ENCODE results near the gene NDUFS8. TPM values are rescaled to one million over a fixed set of nuclear protein-coding genes. Genes with fewer than 3 reads are reported as not detected.

Gene NDUFS8
- total RNA-seq, 1 donor from 2014 or later = 168 TPM

- H3K4me3 Mint-ChIP-seq = no peak overlapping the region
- no peaks in the 10 kb centered on the region for H3K27me3 Mint-ChIP-seq
- no peak for DNase-seq (ENCODE audit: extremely low spot score, unreplicated experiment)
- H3K4me1 Mint-ChIP-seq (ENCODE audit: unreplicated experiment) = peaks cover 7% of the 10 kb centered on the region
- H3K9me3 Mint-ChIP-seq = no peaks in the 10 kb centered on the region
- H3K27ac Mint-ChIP-seq = no peak overlapping the region
- TF ChIP-seq, protein P1, sequence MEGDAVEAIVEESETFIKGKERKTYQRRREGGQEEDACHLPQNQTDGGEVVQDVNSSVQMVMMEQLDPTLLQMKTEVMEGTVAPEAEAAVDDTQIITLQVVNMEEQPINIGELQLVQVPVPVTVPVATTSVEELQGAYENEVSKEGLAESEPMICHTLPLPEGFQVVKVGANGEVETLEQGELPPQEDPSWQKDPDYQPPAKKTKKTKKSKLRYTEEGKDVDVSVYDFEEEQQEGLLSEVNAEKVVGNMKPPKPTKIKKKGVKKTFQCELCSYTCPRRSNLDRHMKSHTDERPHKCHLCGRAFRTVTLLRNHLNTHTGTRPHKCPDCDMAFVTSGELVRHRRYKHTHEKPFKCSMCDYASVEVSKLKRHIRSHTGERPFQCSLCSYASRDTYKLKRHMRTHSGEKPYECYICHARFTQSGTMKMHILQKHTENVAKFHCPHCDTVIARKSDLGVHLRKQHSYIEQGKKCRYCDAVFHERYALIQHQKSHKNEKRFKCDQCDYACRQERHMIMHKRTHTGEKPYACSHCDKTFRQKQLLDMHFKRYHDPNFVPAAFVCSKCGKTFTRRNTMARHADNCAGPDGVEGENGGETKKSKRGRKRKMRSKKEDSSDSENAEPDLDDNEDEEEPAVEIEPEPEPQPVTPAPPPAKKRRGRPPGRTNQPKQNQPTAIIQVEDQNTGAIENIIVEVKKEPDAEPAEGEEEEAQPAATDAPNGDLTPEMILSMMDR (conservative IDR thresholded peaks at IDR 0.05) = no peak
- no peaks in the 10 kb centered on the region for H3K36me3 Mint-ChIP-seq
Measured at GRCh38 chr11:68042219-68043028, 11.9 kb downstream of the NDUFS8 start.

- H3K4me3 Mint-ChIP-seq = no peak overlapping the region
- H3K36me3 Mint-ChIP-seq = no peaks in the 10 kb centered on the region
- no peaks in the 10 kb centered on the region for H3K9me3 Mint-ChIP-seq
- H3K27ac Mint-ChIP-seq = no peak overlapping the region
- no peaks in the 10 kb centered on the region for H3K27me3 Mint-ChIP-seq
- DNase-seq (ENCODE audit: extremely low spot score, unreplicated experiment) = no peak
- TF ChIP-seq, protein P1 (conservative IDR thresholded peaks at IDR 0.05) = no peak
- peaks cover 7% of the 10 kb centered on the region for H3K4me1 Mint-ChIP-seq (ENCODE audit: unreplicated experiment)
Measured at GRCh38 chr11:68043029-68043348, 12.5 kb downstream of the NDUFS8 start.

GRCh38 chr11:68043349-68044144 is 13.1 kb downstream of the NDUFS8 start:
- no peak overlapping the region for H3K4me3 Mint-ChIP-seq
- H3K36me3 Mint-ChIP-seq = no peaks in the 10 kb centered on the region
- H3K4me1 Mint-ChIP-seq (ENCODE audit: unreplicated experiment) = peaks cover 7% of the 10 kb centered on the region
- TF ChIP-seq, protein P1 (conservative IDR thresholded peaks at IDR 0.05) = no peak
- no peak for DNase-seq (ENCODE audit: extremely low spot score, unreplicated experiment)
- no peak overlapping the region for H3K27ac Mint-ChIP-seq
- H3K27me3 Mint-ChIP-seq = no peaks in the 10 kb centered on the region
- no peaks in the 10 kb centered on the region for H3K9me3 Mint-ChIP-seq

DNA sequence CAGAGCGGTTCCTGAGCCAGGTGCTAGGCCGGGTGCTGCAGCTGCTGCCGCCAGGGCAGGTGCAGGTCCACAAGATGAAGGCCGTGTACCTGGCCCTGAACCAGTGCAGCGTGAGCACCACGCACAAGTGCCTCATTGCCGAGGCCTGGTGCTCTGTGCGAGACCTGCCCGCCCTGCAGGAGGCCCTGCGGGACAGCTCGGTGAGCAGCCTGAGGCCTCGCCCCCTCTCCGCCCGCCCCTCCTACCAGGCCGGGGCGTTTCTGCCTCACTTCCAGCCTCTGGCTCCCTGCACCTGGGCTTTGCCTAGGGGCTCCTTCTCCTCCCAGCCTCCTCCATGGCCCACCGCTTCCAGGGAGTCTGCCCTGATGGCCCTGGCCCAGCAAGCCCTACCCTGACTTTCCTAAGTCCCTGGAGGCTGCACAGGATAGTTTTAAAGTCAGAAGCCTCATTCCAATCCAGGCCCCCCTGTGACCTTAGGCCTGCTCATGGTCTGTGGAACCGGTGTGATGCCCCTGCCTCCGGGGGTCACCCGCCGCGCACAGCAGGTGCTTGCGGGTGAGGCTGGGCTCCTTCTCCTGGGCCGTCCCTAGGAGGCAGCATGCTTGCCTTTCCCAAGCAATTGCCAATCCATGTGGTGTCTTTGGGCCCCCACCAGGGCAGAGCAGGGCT is 13.8 kb downstream of the NDUFS8 start:
- Mint-ChIP-seq H3K36me3 (no peaks in the 10 kb centered on the region), H3K4me1 (ENCODE audit: unreplicated experiment) (peaks cover 7% of the 10 kb centered on the region), H3K9me3 (no peaks in the 10 kb centered on the region), H3K27me3 (no peaks in the 10 kb centered on the region), H3K27ac (no peak overlapping the region), H3K4me3 (no peak overlapping the region)
- DNase-seq (ENCODE audit: extremely low spot score, unreplicated experiment) = no peak
- TF ChIP-seq, protein P1 (conservative IDR thresholded peaks at IDR 0.05) = no peak

- peaks cover 5% of the 10 kb centered on the region for H3K4me1 Mint-ChIP-seq (ENCODE audit: unreplicated experiment)
- H3K27ac Mint-ChIP-seq = no peak overlapping the region
- H3K9me3 Mint-ChIP-seq = no peaks in the 10 kb centered on the region
- TF ChIP-seq, protein P1 (conservative IDR thresholded peaks at IDR 0.05) = no peak
- no peaks in the 10 kb centered on the region for H3K27me3 Mint-ChIP-seq
- DNase-seq (ENCODE audit: extremely low spot score, unreplicated experiment) = no peak
- H3K4me3 Mint-ChIP-seq = no peak overlapping the region
- no peaks in the 10 kb centered on the region for H3K36me3 Mint-ChIP-seq
Measured at GRCh38 chr11:68044898-68045351, 14.4 kb downstream of the NDUFS8 start.
